ENCODE data around the gene SRGAP3.

SRGAP3 gene

GRCh38 chr3:9015250-9015649, 234.2 kb downstream of the SRGAP3 start:
- DNase-seq (ENCODE audit: low read depth) = no peak

GRCh38 chr3:9013782-9014563, 235.5 kb downstream of the SRGAP3 start:
- DNase-seq (ENCODE audit: low read depth) = peak; percentile 34

- DNase-seq (ENCODE audit: low read depth) = no peak
Measured at GRCh38 chr3:9012521-9012920, 236.9 kb downstream of the SRGAP3 start.

GRCh38 chr3:9009976-9010545, 239.4 kb downstream of the SRGAP3 start:
- DNase-seq (ENCODE audit: low read depth) = no peak

GRCh38 chr3:9008550-9009255, 240.7 kb downstream of the SRGAP3 start:
- DNase-seq (ENCODE audit: low read depth) = no peak

- no peak for DNase-seq (ENCODE audit: low read depth)
Measured at GRCh38 chr3:9007928-9008327, 241.5 kb downstream of the SRGAP3 start.

GRCh38 chr3:9007213-9007612, 242.2 kb downstream of the SRGAP3 start:
- DNase-seq (ENCODE audit: low read depth) = no peak

- no peak for DNase-seq (ENCODE audit: low read depth)
Measured at GRCh38 chr3:9000041-9000440, 249.4 kb downstream of the SRGAP3 start.

- no peak for DNase-seq (ENCODE audit: low read depth)
Measured at GRCh38 chr3:8997151-8997550, 252.3 kb downstream of the SRGAP3 start.

- DNase-seq (ENCODE audit: low read depth) = peak; percentile 59
Measured at GRCh38 chr3:8996681-8997121, 252.7 kb downstream of the SRGAP3 start.

- DNase-seq (ENCODE audit: low read depth) = no peak
Measured at GRCh38 chr3:8996216-8996615, 253.2 kb downstream of the SRGAP3 start.

- no peak for DNase-seq (ENCODE audit: low read depth)
Measured at GRCh38 chr3:8994226-8994625, 255.2 kb downstream of the SRGAP3 start.

- DNase-seq (ENCODE audit: low read depth) = no peak
Measured at GRCh38 chr3:8993331-8993730, 256.1 kb downstream of the SRGAP3 start.

- DNase-seq (ENCODE audit: low read depth) = no peak
Measured at GRCh38 chr3:8992854-8993253, 256.6 kb downstream of the SRGAP3 start.

- DNase-seq (ENCODE audit: low read depth) = no peak
Measured at GRCh38 chr3:8992199-8992598, 257.2 kb downstream of the SRGAP3 start.

- DNase-seq (ENCODE audit: low read depth) = peak; percentile 43
Measured at GRCh38 chr3:8990266-8991215, 258.9 kb downstream of the SRGAP3 start.

- no peak for DNase-seq (ENCODE audit: low read depth)
Measured at GRCh38 chr3:8988791-8989558, 260.5 kb downstream of the SRGAP3 start.

- DNase-seq (ENCODE audit: low read depth) = no peak
Measured at GRCh38 chr3:8988384-8988655, 261.1 kb downstream of the SRGAP3 start.

- DNase-seq (ENCODE audit: low read depth) = peak; percentile 55
Measured at GRCh38 chr3:8987645-8988383, 261.6 kb downstream of the SRGAP3 start.

- DNase-seq (ENCODE audit: low read depth) = no peak
Measured at GRCh38 chr3:8987226-8987625, 262.2 kb downstream of the SRGAP3 start.

- DNase-seq (ENCODE audit: low read depth) = no peak
Measured at GRCh38 chr3:8986741-8987140, 262.7 kb downstream of the SRGAP3 start.

Measured in iris pigment epithelial cell (primary cell).